Stimulated activated CD8-positive, alpha-beta memory T cell treated with anti-CD3 and anti-CD28 coated beads, Interleukin-12 subunit alpha, Interleukin-12 subunit beta, amount 100 ng/mL, for 24 hours (primary cell): ENCODE data around the gene CPA3.

ENCODE experiments used
- DNase-seq: peaks from one replicate; pipeline ENCODE4 v3.0.0-alpha.2; 2020; ENCODE audit errors: extremely low read depth

The CPA3 gene

GRCh38 chr3:148865049-148865448 is at the start of gene CPA3:
CPA3 (plus strand) TSS chr3:148865296; CDS start chr3:148865308, 12 bp downstream.
- DNase-seq, result no peak

- DNase-seq, result no peak
Observed at GRCh38 chr3:148815316-148816110, 49.6 kb upstream of the CPA3 start.

GRCh38 chr3:148816427-148816826 is 48.7 kb upstream of the CPA3 start:
- no peak for DNase-seq

GRCh38 chr3:148816981-148817525 is 48.0 kb upstream of the CPA3 start:
- DNase-seq, result no peak

GRCh38 chr3:148820361-148821245 is 44.5 kb upstream of the CPA3 start:
- DNase-seq, result no peak

GRCh38 chr3:148823026-148823425 is 42.1 kb upstream of the CPA3 start:
- no peak for DNase-seq

- no peak for DNase-seq
Observed at GRCh38 chr3:148825476-148825875, 39.6 kb upstream of the CPA3 start.

GRCh38 chr3:148827585-148827984 is 37.5 kb upstream of the CPA3 start, which contains the start of gene CPB1:
CPB1 (plus strand) TSS chr3:148827811; CDS start chr3:148827824, 13 bp downstream.
- no peak for DNase-seq

GRCh38 chr3:148828136-148828690 is 36.9 kb upstream of the CPA3 start:
- no peak for DNase-seq

GRCh38 chr3:148829926-148830325 is 35.2 kb upstream of the CPA3 start:
- DNase-seq, result no peak

GRCh38 chr3:148833223-148833622 is 31.9 kb upstream of the CPA3 start:
- no peak for DNase-seq

GRCh38 chr3:148839805-148840204 is 25.3 kb upstream of the CPA3 start:
- no peak for DNase-seq

GRCh38 chr3:148840451-148840850 is 24.6 kb upstream of the CPA3 start:
- no peak for DNase-seq

- DNase-seq, result no peak
Observed at GRCh38 chr3:148845756-148846395, 19.2 kb upstream of the CPA3 start.

- no peak for DNase-seq
Observed at GRCh38 chr3:148847351-148847750, 17.7 kb upstream of the CPA3 start.

- no peak for DNase-seq
Observed at GRCh38 chr3:148848410-148848809, 16.7 kb upstream of the CPA3 start.

- no peak for DNase-seq
Observed at GRCh38 chr3:148852271-148852992, 12.7 kb upstream of the CPA3 start.

GRCh38 chr3:148853076-148853475 is 12.0 kb upstream of the CPA3 start:
- DNase-seq, result no peak

- no peak for DNase-seq
Observed at GRCh38 chr3:148854061-148854460, 11.0 kb upstream of the CPA3 start.

GRCh38 chr3:148856384-148856783 is 8.7 kb upstream of the CPA3 start:
- DNase-seq, result no peak

- DNase-seq, result no peak
Observed at GRCh38 chr3:148857316-148857715, 7.8 kb upstream of the CPA3 start.
